Rectal smooth muscle tissue (tissue), 1 donor: ENCODE measurements around the gene PAFAH2.

Experiments used
- H3K27ac ChIP-seq: one replicate; pipeline ENCODE4 v1.7.0; 2013; ENCODE audit warnings: low read depth, low read length, inconsistent platforms
- H3K27me3 ChIP-seq: one replicate; pipeline ENCODE4 v1.7.0; 2013; ENCODE audit warnings: low read length; ENCODE audit not compliant: control insufficient read depth, insufficient read depth
- H3K36me3 ChIP-seq: one replicate; pipeline ENCODE4 v1.7.0; 2013; ENCODE audit warnings: low read length; ENCODE audit not compliant: control insufficient read depth, insufficient read depth
- H3K4me1 ChIP-seq: one replicate; pipeline ENCODE4 v1.7.0; 2013; ENCODE audit warnings: low read length; ENCODE audit not compliant: control insufficient read depth, insufficient read depth
- H3K4me3 ChIP-seq: one replicate; pipeline ENCODE4 v1.7.0; 2013; ENCODE audit warnings: low read length
- H3K9ac ChIP-seq: one replicate; pipeline ENCODE4 v1.7.0; 2013; ENCODE audit warnings: low read length

PAFAH2 gene

DNA sequence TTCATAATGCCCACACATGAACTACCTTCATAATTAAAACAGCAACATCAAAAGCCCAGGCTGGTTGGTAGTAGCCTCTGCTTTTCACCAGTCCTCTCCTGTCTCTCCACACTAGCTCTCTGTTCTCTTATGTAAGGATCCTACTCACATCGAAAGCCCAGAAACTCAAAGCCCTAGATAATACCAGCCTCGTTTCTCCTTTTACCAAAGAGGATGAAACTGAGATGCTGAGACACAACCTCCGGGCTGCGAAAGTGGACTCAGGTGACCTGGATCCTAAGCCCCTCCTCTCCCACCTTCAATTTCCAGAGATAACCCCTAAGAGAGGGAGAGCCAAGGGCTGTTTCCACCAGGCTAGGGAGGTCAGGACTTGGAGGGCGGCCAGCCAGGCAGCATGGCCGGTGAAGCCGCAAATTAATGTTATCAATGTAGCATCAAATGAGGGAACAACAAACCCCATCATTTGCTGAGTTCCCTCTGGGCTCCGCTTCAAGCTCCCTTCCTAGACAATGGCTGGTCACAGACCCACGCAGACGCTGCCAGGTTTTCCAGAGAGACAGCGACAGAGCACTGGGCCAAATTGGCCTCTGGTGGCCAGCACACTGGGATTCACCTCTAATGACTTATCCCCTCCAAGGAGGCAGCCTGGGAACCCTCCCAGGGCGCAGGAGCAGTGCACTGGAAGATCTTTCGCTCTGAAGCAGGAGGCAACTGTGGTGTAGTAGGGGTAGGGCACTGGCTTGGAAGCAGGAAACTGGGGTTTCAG lies 70.9 kb downstream of the PAFAH2 start:
- Histone ChIP-seq H3K27ac (no peak overlapping the region), H3K9ac (no peak overlapping the region), H3K27me3 (no peaks in the 10 kb centered on the region), H3K4me1 (no peaks in the 10 kb centered on the region), H3K36me3 (no peaks in the 10 kb centered on the region), H3K4me3 (no peak overlapping the region)

DNA sequence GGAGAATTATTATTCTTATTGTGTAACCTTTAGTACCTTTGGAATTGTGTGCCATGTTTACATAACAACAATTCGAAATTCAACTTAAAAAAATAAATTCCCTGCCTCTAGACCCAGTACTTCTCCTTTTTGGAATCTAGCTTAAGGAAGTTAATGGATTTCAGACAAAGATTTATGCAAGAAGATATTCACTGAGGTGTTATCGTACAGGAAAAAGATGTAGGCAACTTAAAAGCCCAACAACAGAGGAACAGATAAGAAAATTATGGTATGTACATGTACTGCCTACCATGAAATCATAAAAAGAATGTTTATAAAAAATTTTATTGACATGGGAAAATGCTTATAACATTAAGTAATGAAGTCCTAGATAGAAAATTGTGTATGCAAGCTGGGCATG lies 73.4 kb downstream of the PAFAH2 start:
- no peaks in the 10 kb centered on the region for H3K4me1 ChIP-seq
- H3K27me3 ChIP-seq, result no peaks in the 10 kb centered on the region
- no peak overlapping the region for H3K27ac ChIP-seq
- no peaks in the 10 kb centered on the region for H3K36me3 ChIP-seq
- no peak overlapping the region for H3K9ac ChIP-seq
- H3K4me3 ChIP-seq, result no peak overlapping the region

DNA sequence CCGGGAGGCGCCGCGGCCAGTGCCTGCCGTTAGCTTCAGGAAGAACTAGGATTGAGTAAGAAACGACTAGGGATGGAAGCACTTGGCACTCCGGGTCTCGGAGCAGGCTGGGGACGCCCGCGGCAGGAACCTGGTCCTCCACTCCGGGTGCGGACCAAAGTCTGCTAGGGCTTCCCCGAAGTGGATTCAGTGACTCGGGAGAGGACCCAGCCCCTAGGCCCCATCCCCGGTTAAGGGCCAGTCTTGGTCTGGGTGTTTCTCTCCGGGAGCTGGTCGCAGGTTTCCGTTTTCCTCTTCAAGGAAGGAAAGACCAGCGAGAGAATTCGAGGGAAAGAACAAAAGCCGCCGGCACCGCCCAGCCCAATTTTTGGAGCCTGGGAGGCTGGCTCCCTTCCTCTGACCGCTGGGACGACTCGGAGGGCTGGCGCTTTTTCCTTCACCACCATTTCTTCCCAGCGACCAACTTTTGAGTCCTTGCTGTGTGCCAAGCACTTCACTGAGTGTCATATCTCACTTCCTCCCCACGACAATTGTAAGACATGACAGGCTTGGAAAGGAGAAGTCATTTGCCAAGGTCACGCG lies 74.8 kb downstream of the PAFAH2 start:
- H3K4me3 ChIP-seq, result peak overlapping the region; percentile 60
- H3K9ac ChIP-seq, result no peak overlapping the region

DNA sequence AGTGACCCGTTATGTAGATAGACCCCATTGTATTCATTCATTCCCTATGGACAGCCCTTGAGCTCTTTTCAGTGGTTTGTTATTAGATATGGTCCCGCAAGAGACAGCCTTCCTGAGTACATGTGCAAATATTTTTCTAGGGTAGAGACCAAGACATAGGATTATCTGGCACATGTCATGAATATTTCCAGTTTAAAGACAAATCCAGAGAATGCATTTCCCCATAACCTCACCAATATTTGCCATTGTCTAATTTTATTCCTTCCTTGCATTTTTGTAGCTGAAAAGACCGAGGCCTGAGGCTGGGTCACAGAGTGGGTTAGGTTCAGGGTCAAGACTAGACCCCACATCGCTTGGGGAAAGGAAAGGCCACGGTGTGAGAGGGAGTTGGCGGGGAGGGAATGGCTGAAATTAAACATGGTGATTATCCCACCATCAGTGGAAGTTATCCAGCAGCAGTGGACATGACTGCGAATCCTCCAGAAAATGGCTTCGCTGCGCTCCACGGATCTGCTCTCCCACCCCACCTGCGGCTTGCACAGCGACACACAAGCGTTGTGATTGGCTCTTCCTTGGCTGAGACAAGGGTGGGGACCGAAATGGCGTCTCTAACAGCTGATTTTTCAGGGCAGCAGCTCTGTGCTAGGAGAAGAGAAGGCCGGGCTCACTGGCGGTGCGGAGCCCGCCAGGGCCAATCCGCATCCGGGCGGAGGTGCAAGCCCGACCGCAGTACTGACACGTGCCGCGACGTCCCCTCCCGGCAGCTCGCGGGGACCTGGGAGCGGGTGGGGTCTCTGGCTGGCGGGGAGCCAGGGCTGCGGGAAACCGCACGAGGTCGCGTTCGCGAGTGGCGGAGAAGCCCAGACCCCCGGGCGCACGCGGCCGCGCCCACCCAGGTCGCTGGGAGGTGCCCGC lies 75.5 kb downstream of the PAFAH2 start:
- H3K4me1 ChIP-seq, result no peaks in the 10 kb centered on the region
- no peaks in the 10 kb centered on the region for H3K27me3 ChIP-seq
- peak overlapping the region; percentile 46 for H3K27ac ChIP-seq
- no peaks in the 10 kb centered on the region for H3K36me3 ChIP-seq
- no peak overlapping the region for H3K9ac ChIP-seq
- peak overlapping the region; percentile 60 for H3K4me3 ChIP-seq

More for the DNA sequence above, 74.8 kb downstream of the PAFAH2 start:
- H3K4me1 ChIP-seq, result no peaks in the 10 kb centered on the region
- H3K27me3 ChIP-seq, result no peaks in the 10 kb centered on the region
- H3K27ac ChIP-seq, result peak overlapping the region; percentile 46
- H3K36me3 ChIP-seq, result no peaks in the 10 kb centered on the region

DNA sequence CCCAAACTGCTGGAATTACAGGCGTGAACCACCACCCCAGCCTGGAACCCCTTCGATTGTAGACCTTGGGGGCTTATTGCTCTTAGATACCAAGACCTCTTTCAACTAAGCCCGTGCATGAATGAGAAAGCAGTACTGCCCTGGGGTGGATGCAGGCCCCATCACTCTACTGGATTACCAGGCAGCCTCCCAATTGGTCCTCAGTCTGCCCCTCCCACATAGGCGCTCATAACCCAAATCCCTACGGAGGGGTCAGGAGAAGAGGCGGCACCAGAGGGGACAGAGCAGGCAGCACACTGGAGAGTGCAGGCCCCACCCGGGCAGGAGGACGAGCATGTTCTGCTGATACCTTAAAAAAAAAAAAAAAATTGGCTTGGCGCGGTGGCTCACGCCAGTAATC lies 79.2 kb downstream of the PAFAH2 start:
- Histone ChIP-seq H3K27ac (no peak overlapping the region), H3K9ac (no peak overlapping the region), H3K36me3 (no peaks in the 10 kb centered on the region), H3K27me3 (no peaks in the 10 kb centered on the region), H3K4me1 (no peaks in the 10 kb centered on the region), H3K4me3 (no peak overlapping the region)

DNA sequence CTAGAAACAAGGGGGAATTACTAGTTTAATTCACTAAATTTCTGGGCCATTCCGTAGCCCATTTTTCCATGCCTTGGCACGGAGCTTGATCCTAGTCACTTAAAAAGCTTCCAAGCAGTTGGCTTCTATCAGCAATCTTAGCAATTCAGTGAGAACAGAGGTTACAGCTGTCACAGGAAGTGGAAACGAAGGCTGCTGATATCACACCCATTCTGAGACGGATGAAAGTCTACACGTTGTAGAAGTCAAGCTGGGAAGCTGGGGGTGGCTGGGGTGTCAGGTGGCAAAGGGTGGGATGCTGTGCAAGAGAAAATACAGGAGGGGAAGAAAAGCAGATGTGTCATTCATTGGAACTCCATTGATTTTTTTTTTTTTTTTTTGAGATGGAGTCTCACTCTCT lies 79.9 kb downstream of the PAFAH2 start:
- H3K4me1 ChIP-seq, result no peaks in the 10 kb centered on the region
- no peak overlapping the region for H3K27ac ChIP-seq
- no peak overlapping the region for H3K9ac ChIP-seq
- no peaks in the 10 kb centered on the region for H3K36me3 ChIP-seq
- H3K27me3 ChIP-seq, result no peaks in the 10 kb centered on the region
- H3K4me3 ChIP-seq, result no peak overlapping the region

DNA sequence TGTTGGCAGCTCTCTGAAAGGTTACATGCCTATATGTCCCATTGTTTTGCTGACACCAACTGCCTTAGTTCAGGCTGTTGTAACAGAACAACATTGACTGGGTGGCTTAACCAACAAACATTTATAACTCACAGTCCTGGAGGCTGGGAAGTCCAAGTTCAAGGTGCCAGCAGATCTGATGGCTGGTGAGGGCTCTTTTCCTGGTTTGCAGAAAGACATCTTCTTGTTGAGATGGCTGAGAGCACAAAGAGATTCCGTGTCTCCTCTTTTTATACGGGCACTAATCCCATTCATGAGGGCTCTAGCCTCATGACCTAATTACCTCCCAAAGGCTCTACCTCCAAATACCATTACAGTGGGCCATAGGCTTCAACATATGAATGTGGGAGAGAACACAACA lies 81.4 kb downstream of the PAFAH2 start:
- H3K36me3 ChIP-seq, result no peaks in the 10 kb centered on the region
- H3K27me3 ChIP-seq, result no peaks in the 10 kb centered on the region
- no peak overlapping the region for H3K4me3 ChIP-seq
- H3K9ac ChIP-seq, result no peak overlapping the region
- H3K27ac ChIP-seq, result no peak overlapping the region
- H3K4me1 ChIP-seq, result no peaks in the 10 kb centered on the region

DNA sequence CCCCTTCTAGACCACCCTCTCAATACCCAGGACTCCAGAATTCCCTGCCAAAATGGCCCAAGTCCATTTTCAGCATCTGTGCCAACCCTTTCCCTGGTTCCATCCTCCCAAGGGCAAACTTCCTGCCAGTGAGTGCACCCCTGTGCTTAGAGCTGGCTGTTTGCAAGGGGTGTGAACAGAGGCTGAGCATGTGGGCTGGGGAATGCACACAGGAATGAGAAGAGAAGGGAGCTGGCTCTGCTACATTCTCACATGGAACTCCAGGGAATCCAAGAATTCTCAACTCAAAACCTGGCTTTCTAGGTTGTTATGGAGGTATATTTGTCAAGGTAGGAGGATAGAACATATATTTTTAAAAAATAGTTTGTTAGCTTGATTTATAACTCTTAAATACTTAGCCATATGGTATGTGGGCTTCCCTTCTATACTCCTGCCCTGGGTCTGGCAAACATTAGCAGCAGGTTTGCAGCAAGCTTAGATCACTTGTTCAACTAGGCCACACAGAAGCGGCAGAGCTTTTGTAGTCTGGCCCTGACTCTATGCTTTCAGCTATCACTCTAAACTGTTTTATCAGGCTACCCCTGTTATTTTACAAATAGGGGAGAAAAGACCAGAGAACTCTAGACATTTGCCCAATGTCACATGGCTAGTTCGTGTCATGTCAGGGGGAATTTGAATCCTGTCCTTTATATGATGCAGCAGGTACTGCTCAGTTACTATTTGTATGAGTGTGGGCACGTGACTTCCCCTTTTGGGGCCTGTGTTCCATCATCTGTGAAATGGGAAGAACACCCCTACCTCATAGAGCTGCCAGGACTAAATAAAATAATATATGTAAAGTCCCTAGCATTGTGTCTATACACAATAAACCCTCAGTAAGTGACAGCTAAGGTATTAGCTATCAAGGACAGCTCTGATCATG lies 83.5 kb downstream of the PAFAH2 start:
- H3K4me3 ChIP-seq, result no peak overlapping the region
- H3K27me3 ChIP-seq, result no peaks in the 10 kb centered on the region
- no peak overlapping the region for H3K9ac ChIP-seq
- no peaks in the 10 kb centered on the region for H3K4me1 ChIP-seq
- no peaks in the 10 kb centered on the region for H3K36me3 ChIP-seq
- H3K27ac ChIP-seq, result no peak overlapping the region

DNA sequence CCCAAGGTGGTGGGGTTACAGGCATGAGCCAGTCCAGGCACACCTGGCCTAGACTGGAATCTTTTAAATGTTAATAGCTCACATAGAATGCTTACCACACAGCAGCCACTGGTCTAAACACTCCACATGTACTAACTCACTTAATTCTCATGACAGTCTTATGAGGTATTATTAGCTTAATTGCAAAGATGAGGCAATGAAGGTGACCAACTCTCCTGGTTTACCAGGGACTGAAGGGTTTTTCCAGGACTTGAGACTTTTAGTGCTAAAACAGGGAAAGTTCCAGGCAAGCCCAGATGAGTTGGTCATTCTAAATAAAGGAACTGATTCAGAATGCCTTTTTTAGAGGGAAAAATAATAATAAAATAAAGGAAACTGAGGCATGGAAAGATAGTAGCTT lies 84.7 kb downstream of the PAFAH2 start:
- Histone ChIP-seq H3K9ac (no peak overlapping the region), H3K4me1 (no peaks in the 10 kb centered on the region), H3K27ac (no peak overlapping the region)

DNA sequence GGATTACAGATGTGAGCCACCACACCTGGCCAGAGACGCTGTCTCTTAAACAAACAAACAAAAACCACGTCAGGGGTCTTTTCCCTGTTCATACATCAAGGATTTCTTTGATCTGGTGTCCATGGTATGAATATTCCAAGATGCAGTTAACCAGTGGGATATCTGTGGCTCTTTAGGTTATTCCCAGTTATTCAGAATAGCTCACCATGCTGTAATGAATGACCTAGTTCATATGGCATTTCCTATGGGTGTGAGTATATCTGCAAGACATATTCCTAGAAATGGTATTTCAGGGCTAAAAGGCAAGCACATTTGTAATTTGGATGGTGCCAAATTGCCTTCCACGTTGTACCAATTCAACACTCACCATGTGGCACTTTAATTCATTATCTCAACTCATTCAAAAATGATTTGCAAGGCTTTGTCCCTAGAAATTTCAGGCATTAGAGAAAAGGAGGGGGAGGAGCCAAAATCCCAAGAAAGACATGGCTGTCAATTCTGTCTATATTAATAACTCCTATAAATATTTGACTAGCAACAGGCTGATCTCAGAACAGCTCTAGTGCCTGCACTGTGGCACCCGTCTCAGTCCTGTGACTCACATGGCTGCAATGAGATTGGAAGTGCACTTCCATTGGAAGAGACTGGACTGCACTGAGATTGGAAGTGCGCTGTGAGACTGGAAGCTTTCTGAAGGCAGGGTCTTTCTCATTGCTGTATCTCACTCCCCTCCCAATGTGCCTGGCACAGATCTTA lies 85.6 kb downstream of the PAFAH2 start:
- H3K27ac ChIP-seq, result no peak overlapping the region
- H3K4me1 ChIP-seq, result no peaks in the 10 kb centered on the region
- no peak overlapping the region for H3K9ac ChIP-seq
- H3K36me3 ChIP-seq, result no peaks in the 10 kb centered on the region
- no peak overlapping the region for H3K4me3 ChIP-seq
- H3K27me3 ChIP-seq, result no peaks in the 10 kb centered on the region

More for the DNA sequence above, 84.7 kb downstream of the PAFAH2 start:
- Histone ChIP-seq H3K27me3 (no peaks in the 10 kb centered on the region), H3K36me3 (no peaks in the 10 kb centered on the region), H3K4me3 (no peak overlapping the region)

DNA sequence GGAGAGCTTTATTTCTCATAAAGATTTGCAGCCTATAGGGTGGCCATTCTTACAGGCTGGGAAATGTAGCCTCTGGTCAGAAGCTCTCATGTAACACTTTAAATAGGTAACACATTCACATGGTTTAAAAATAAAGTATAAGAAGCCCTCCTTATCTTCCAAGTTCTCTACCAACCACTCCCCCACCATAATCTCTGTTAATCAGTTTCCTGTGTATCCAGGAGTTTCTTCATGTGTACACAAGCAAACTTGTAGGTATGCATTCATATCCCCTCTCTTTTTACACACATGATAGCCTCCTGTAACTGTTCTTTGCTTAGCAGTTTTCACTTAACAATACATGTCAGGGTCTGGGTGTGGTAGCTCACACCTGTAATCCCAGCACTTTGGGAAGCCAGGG lies 86.7 kb downstream of the PAFAH2 start:
- no peaks in the 10 kb centered on the region for H3K4me1 ChIP-seq
- no peaks in the 10 kb centered on the region for H3K27me3 ChIP-seq
- no peak overlapping the region for H3K4me3 ChIP-seq
- no peaks in the 10 kb centered on the region for H3K36me3 ChIP-seq
- no peak overlapping the region for H3K9ac ChIP-seq
- no peak overlapping the region for H3K27ac ChIP-seq
